Nephron progenitor cell (in vitro differentiated cells): ENCODE data around the gene NANOS3.

Experiments used
- DNase-seq: peaks from one replicate; pipeline ENCODE4 v3.0.0; 2021
- H3K27ac Mint-ChIP-seq: 2 replicates; pipeline ENCODE4 v1.8.0; 2021; ENCODE audit warnings: mild to moderate bottlenecking, moderate library complexity, mixed read lengths
- H3K27me3 Mint-ChIP-seq: 2 replicates; pipeline ENCODE4 v1.8.0; 2021; ENCODE audit warnings: mild to moderate bottlenecking, low read depth, mixed read lengths; ENCODE audit not compliant: poor library complexity
- H3K36me3 Mint-ChIP-seq: 2 replicates; pipeline ENCODE4 v1.8.0; 2021; ENCODE audit warnings: low read depth, mixed read lengths
- H3K4me1 Mint-ChIP-seq: 2 replicates; pipeline ENCODE4 v1.8.0; 2021; ENCODE audit warnings: mixed read lengths
- H3K4me3 Mint-ChIP-seq: 2 replicates; pipeline ENCODE4 v1.8.0; 2021; ENCODE audit warnings: mild to moderate bottlenecking, moderate library complexity, mixed read lengths
- H3K9me3 Mint-ChIP-seq: 2 replicates; pipeline ENCODE4 v1.8.0; 2021; ENCODE audit warnings: mild to moderate bottlenecking, moderate library complexity, mixed read lengths
- TF ChIP-seq, protein P1 (sequence below): fragments of 200-600 bp; sonication (generic); IDR thresholded peaks from 2 replicates; pipeline ENCODE4 v1.5.0; 2021; ENCODE audit warnings: antibody characterized with exemption

The NANOS3 gene

GRCh38 chr19:13856497-13856896, 20.4 kb upstream of the NANOS3 start:
- Mint-ChIP-seq H3K4me1 (peaks cover 12% of the 10 kb centered on the region), H3K9me3 (no peaks in the 10 kb centered on the region), H3K27me3 (peaks cover 10% of the 10 kb centered on the region), H3K36me3 (no peaks in the 10 kb centered on the region), H3K4me3 (no peak overlapping the region), H3K27ac (peak overlapping the region; percentile 61)
- TF ChIP-seq, protein P1, sequence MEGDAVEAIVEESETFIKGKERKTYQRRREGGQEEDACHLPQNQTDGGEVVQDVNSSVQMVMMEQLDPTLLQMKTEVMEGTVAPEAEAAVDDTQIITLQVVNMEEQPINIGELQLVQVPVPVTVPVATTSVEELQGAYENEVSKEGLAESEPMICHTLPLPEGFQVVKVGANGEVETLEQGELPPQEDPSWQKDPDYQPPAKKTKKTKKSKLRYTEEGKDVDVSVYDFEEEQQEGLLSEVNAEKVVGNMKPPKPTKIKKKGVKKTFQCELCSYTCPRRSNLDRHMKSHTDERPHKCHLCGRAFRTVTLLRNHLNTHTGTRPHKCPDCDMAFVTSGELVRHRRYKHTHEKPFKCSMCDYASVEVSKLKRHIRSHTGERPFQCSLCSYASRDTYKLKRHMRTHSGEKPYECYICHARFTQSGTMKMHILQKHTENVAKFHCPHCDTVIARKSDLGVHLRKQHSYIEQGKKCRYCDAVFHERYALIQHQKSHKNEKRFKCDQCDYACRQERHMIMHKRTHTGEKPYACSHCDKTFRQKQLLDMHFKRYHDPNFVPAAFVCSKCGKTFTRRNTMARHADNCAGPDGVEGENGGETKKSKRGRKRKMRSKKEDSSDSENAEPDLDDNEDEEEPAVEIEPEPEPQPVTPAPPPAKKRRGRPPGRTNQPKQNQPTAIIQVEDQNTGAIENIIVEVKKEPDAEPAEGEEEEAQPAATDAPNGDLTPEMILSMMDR: no peak
- no peak for DNase-seq

- Mint-ChIP-seq H3K4me3 (no peak overlapping the region), H3K27ac (no peak overlapping the region), H3K36me3 (no peaks in the 10 kb centered on the region), H3K9me3 (no peaks in the 10 kb centered on the region), H3K4me1 (peaks cover 30% of the 10 kb centered on the region), H3K27me3 (peaks cover 12% of the 10 kb centered on the region)
- no peak for DNase-seq
- TF ChIP-seq, protein P1: no peak
Observed at GRCh38 chr19:13859361-13859880, 17.5 kb upstream of the NANOS3 start.

DNA sequence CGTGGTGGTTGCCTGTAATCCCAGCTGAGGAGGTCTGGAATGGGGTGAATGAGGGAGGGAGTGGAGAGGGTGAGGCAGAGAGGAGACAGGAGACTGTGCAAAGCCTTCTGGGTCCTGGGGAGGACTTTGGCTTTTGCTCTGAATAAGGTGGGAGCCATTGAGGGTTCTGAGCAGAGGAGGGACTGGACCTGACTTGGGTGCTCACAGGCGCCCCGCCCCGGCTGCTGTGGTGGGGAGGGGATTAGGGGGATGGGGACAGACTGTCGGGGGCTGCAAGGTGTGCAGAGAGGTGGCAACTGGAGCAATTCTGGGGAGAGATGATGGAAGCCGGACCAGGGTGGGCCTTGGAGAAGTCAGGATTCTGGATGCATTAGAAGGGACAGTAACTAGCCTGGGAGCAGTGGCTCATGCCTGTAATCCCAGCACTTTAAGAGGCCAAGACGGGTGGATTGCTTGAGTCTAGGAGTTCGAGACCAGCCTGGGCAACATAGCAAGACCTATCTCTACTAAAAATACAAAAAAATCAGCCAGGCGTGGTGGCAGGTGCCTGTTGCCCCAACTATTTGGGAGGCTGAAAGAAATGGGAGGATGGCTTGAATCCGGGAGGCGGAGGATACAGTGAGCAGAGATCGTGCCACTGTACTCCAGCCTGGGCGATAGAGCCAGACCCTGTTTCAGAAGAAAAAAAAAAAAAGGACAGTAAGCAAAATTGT, 16.1 kb upstream of the NANOS3 start:
- H3K27me3 Mint-ChIP-seq: peaks cover 15% of the 10 kb centered on the region
- peaks cover 34% of the 10 kb centered on the region for H3K4me1 Mint-ChIP-seq
- no peak overlapping the region for H3K4me3 Mint-ChIP-seq
- no peaks in the 10 kb centered on the region for H3K36me3 Mint-ChIP-seq
- TF ChIP-seq, protein P1: no peak
- no peaks in the 10 kb centered on the region for H3K9me3 Mint-ChIP-seq
- H3K27ac Mint-ChIP-seq: no peak overlapping the region
- DNase-seq: no peak

GRCh38 chr19:13861392-13861713, 15.6 kb upstream of the NANOS3 start:
- Mint-ChIP-seq H3K27ac (no peak overlapping the region), H3K4me1 (peaks cover 37% of the 10 kb centered on the region), H3K36me3 (no peaks in the 10 kb centered on the region), H3K9me3 (no peaks in the 10 kb centered on the region), H3K27me3 (peaks cover 19% of the 10 kb centered on the region), H3K4me3 (peak overlapping the region; percentile 56)
- DNase-seq: no peak
- TF ChIP-seq, protein P1: no peak

GRCh38 chr19:13861714-13862531, 15.0 kb upstream of the NANOS3 start:
- DNase-seq: peak; percentile 97
- Mint-ChIP-seq H3K9me3 (no peaks in the 10 kb centered on the region), H3K27me3 (peaks cover 24% of the 10 kb centered on the region), H3K4me1 (peaks cover 43% of the 10 kb centered on the region), H3K4me3 (peak overlapping the region; percentile 74), H3K36me3 (no peaks in the 10 kb centered on the region), H3K27ac (no peak overlapping the region)
- TF ChIP-seq, protein P1: peak; percentile 99
